ENCODE results near the gene C5orf47. TPM values are rescaled to one million over a fixed set of nuclear protein-coding genes. Genes with fewer than 3 reads are reported as not detected.
A peak's percentile ranks its signal among the peaks of the same experiment; 100 is the strongest.

The C5orf47 gene
- polyA plus RNA-seq, 2 of the 4 experiments (the other 2 are of a cell fraction): 0.13 TPM; not detected in 1

GRCh38 chr5:173998531-173998930, 9.6 kb downstream of the C5orf47 start:
- H3K4me2 ChIP-seq: no peak overlapping the region
- ATAC-seq (no peak), FAIRE-seq (peak; percentile 7), DNase-seq (ENCODE audit: low read depth in 1 of 2, low spot score in 1 of 2) (no peak)
- POLR2A ChIA-PET: no interaction called here
- H3K4me1 ChIP-seq: 0 out of 3 replicates have a peak, but pooled peaks cover 3% of the 10 kb centered on the region
- H3K4me3 ChIP-seq: no peak overlapping the region
- TF ChIP-seq HOXB5 (CRISPR knock-in tag; IDR thresholded peaks at IDR 0.05) (no peak), RFX5 (IDR thresholded peaks at IDR 0.05) (no peak), HES2 (IDR thresholded peaks at IDR 0.05) (no peak), NR3C1 (IDR thresholded peaks at IDR 0.05) (no peak), FOSB (CRISPR knock-in tag; IDR thresholded peaks at IDR 0.05) (no peak)
- WGBS (ENCODE audit: missing lambda C conversion rate): 6% methylated on average over 4 of the region's 4 CpGs
- CTCF ChIA-PET: interaction anchor here (1.1 to 1.2 kb wide), 2 partner anchors 15 to 319 kb away, joined by 3 read pairs; no protein-coding TSS in a partner anchor
- H3K27ac ChIP-seq: no peak overlapping the region
- no peaks in the 10 kb centered on the region for H3K9me3 ChIP-seq

- no peak overlapping the region for H3K4me2 ChIP-seq
- ChIA-PET CTCF (interaction anchor here (0.7 kb wide), 1 partner anchor 381 kb away, joined by 3 read pairs; no protein-coding TSS in a partner anchor), POLR2A (no interaction called here)
- 0 out of 3 replicates have a peak, but pooled peaks cover 3% of the 10 kb centered on the region for H3K4me1 ChIP-seq
- TF ChIP-seq RCOR1 (IDR thresholded peaks at IDR 0.05; ENCODE audit: low read depth, low read length) (no peak), HOXB5 (CRISPR knock-in tag; IDR thresholded peaks at IDR 0.05) (no peak), NPAS2 (CRISPR knock-in tag; IDR thresholded peaks at IDR 0.05; ENCODE audit: borderline replicate concordance) (no peak), ZC3H11A (IDR thresholded peaks at IDR 0.05) (no peak), ZFP36 (IDR thresholded peaks at IDR 0.05; ENCODE audit: borderline replicate concordance, partially characterized antibody) (no peak), ESRRA (IDR thresholded peaks at IDR 0.05; ENCODE audit: borderline replicate concordance, low read length) (no peak), SREBF2 (IDR thresholded peaks at IDR 0.05) (no peak), EP300 (IDR thresholded peaks at IDR 0.05) (no peak), CBX8 (IDR thresholded peaks at IDR 0.05) (no peak), KDM1A (IDR thresholded peaks at IDR 0.05; ENCODE audit: low read depth) (no peak), JUNB (IDR thresholded peaks at IDR 0.05) (no peak), HOXA7 (CRISPR knock-in tag; IDR thresholded peaks at IDR 0.05) (no peak), POLR2AphosphoS2 (conservative IDR thresholded peaks at IDR 0.05; ENCODE audit: low read length) (no peak), CHD4 (IDR thresholded peaks at IDR 0.05; ENCODE audit: borderline replicate concordance) (no peak), CEBPB (IDR thresholded peaks at IDR 0.05) (no peak), USF2 (IDR thresholded peaks at IDR 0.05) (no peak), ATOH8 (CRISPR knock-in tag; IDR thresholded peaks at IDR 0.05; ENCODE audit: low read depth) (no peak), HOXB13 (CRISPR knock-in tag; IDR thresholded peaks at IDR 0.05; ENCODE audit: low read depth) (no peak), FOXS1 (CRISPR knock-in tag; IDR thresholded peaks at IDR 0.05) (no peak), REST (IDR thresholded peaks at IDR 0.05) (no peak)
- ATAC-seq: no peak
- DNase-seq (ENCODE audit: low read depth in 1 of 2, low spot score in 1 of 2): no peak
- WGBS (ENCODE audit: missing lambda C conversion rate): 31% methylated on average over 4 of the region's 4 CpGs
- no peak overlapping the region for H3K4me3 ChIP-seq
- no peak for FAIRE-seq
- no peaks in the 10 kb centered on the region for H3K9me3 ChIP-seq
- H3K27ac ChIP-seq: no peak overlapping the region
These were observed 11.1 kb downstream of the C5orf47 start for GRCh38 chr5:174000076-174000475.
